Measurements from ENCODE around the gene PGK2.

DNA sequence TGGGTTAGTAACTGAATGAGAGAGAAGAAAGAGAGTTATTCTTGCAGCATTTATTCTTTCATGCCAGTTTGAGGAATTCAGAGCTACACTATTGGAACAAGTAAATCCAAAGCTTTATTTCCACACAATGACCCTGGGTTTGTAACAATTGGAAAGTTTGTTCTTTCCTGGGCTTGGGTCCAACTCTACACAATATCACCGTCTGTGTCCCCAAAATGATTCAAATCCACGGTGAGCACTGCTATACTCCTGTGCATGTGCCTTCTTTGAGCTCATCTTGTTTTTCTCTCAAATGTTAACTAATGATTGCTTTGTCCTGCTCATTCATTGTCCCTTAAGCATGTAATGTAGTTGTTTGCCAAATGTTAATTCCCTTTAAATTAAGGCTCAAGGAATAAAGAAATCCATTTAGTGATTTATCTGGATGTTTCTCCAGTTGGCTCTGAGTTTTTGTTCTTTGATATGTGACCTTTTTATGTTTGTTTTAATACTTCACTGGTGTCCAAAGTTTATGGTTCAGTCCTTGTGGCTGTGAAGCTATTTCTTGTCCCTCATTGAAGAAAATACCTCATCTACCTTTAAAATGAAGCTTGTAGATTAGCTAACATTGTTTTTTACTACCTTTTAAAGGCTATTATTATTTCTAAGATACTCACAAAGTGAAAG is 22.4 kb downstream of the PGK2 start:
- TF ChIP-seq, protein P1, sequence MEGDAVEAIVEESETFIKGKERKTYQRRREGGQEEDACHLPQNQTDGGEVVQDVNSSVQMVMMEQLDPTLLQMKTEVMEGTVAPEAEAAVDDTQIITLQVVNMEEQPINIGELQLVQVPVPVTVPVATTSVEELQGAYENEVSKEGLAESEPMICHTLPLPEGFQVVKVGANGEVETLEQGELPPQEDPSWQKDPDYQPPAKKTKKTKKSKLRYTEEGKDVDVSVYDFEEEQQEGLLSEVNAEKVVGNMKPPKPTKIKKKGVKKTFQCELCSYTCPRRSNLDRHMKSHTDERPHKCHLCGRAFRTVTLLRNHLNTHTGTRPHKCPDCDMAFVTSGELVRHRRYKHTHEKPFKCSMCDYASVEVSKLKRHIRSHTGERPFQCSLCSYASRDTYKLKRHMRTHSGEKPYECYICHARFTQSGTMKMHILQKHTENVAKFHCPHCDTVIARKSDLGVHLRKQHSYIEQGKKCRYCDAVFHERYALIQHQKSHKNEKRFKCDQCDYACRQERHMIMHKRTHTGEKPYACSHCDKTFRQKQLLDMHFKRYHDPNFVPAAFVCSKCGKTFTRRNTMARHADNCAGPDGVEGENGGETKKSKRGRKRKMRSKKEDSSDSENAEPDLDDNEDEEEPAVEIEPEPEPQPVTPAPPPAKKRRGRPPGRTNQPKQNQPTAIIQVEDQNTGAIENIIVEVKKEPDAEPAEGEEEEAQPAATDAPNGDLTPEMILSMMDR (IDR thresholded peaks at IDR 0.05): no peak
- TF ChIP-seq POLR2A (IDR thresholded peaks at IDR 0.05) (no peak), POLR2AphosphoS5 (IDR thresholded peaks at IDR 0.05) (no peak), EP300 (IDR thresholded peaks at IDR 0.05) (no peak)

Measured in stomach (tissue), 4 donors.